ENCODE results near the gene VTCN1. TPM values are rescaled to one million over a fixed set of nuclear protein-coding genes. Genes with fewer than 3 reads are reported as not detected.

The VTCN1 gene
- total and polyA plus RNA-seq, 2 of the 8 experiments (the other 6 are each of a cell fraction or from before 2014, with no cell fraction given), result 0.32 TPM; not detected in 1

- TF ChIP-seq, protein P1, sequence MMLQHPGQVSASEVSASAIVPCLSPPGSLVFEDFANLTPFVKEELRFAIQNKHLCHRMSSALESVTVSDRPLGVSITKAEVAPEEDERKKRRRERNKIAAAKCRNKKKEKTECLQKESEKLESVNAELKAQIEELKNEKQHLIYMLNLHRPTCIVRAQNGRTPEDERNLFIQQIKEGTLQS (IDR thresholded peaks at IDR 0.05; ENCODE audit: insufficient read depth, low read depth, low read length), result no peak
- no peak for TF ChIP-seq NRF1 (IDR thresholded peaks at IDR 0.05; ENCODE audit: low read depth, low read length)
- TF ChIP-seq MAX (IDR thresholded peaks at IDR 0.05), result no peak
- TF ChIP-seq SAP30 (IDR thresholded peaks at IDR 0.05; ENCODE audit: insufficient read depth, insufficient replicate concordance, low read length), result no peak
- no peak for TF ChIP-seq USF2 (IDR thresholded peaks at IDR 0.05; ENCODE audit: low read length)
- no peak for TF ChIP-seq RNF2 (IDR thresholded peaks at IDR 0.05; ENCODE audit: borderline replicate concordance, low read depth, low read length, missing control alignments, poor library complexity, severe bottlenecking)
- no peak for TF ChIP-seq GTF2F1 (IDR thresholded peaks at IDR 0.05; ENCODE audit: borderline replicate concordance, low read depth, low read length)
- no peak for TF ChIP-seq SP1 (IDR thresholded peaks at IDR 0.05; ENCODE audit: low read depth, low read length)
- no peak for TF ChIP-seq CEBPB (IDR thresholded peaks at IDR 0.05; ENCODE audit: low read depth, low read length)
These were observed 66.9 kb downstream of the VTCN1 start (continued) for GRCh38 chr1:117143871-117144270.

Measured in H1 (cell line).